A673 (cell line): Measurements from ENCODE around the gene MSRB3. TPM values are rescaled to one million over a fixed set of nuclear protein-coding genes. Genes with fewer than 3 reads are reported as not detected.

Source experiments
- BruUV-seq: library from RNA; stranded (reverse); fragments of 400-500 nt; replicated peaks from 2 replicates; lab custom pipeline; 2021; lab: Mats Ljungman, UMichigan
- CTCF ChIA-PET: fragments of 300-600 bp; sonication (Branson Sonifier 250); formaldehyde crosslinking; loops from one replicate; lab custom pipeline; 2022; ENCODE audit warnings: antibody characterized with exemption; lab: Charles Lee
- POLR2A ChIA-PET: fragments of 300-600 bp; sonication (Branson Sonifier 250); formaldehyde crosslinking; loops from one replicate; lab custom pipeline; 2022; ENCODE audit warnings: antibody characterized with exemption; ENCODE audit not compliant: low non-redundant PET; lab: Charles Lee
- DNase-seq: peaks from one replicate; pipeline ENCODE4 v3.0.0-alpha.2; 2015; ENCODE audit warnings: low spot score
- H3K27ac ChIP-seq: fragments of 200-600 bp; sonication (generic); 2 replicates; pipeline ENCODE4 v1.5.1; 2016; ENCODE audit warnings: mixed run types, low read depth, mild to moderate bottlenecking, mixed read lengths, antibody characterized with exemption, low read length; ENCODE audit not compliant: poor library complexity, severe bottlenecking
- H3K27me3 ChIP-seq: fragments of 200-600 bp; sonication (generic); replicated peaks from 2 replicates; pipeline ENCODE4 v1.6.1; 2017; ENCODE audit warnings: mixed run types, low read depth, mild to moderate bottlenecking, mixed read lengths, antibody characterized with exemption, low read length; ENCODE audit not compliant: insufficient read depth, poor library complexity
- H3K36me3 ChIP-seq: fragments of 200-600 bp; sonication (generic); 2 replicates; pipeline ENCODE4 v1.6.1; 2016; ENCODE audit warnings: mixed run types, mild to moderate bottlenecking, mixed read lengths, antibody characterized with exemption, low read length; ENCODE audit not compliant: insufficient read depth, poor library complexity, severe bottlenecking
- H3K4me1 ChIP-seq: fragments of 200-600 bp; sonication (generic); 2 replicates; pipeline ENCODE4 v1.6.1; 2017; ENCODE audit warnings: mixed run types, mild to moderate bottlenecking, mixed read lengths, antibody characterized with exemption, low read length; ENCODE audit not compliant: insufficient read depth, poor library complexity, severe bottlenecking
- H3K4me3 ChIP-seq: fragments of 200-600 bp; sonication (generic); 2 replicates; pipeline ENCODE4 v1.5.1; 2016; ENCODE audit warnings: low read depth, mixed run types, mild to moderate bottlenecking, mixed read lengths, low read length; ENCODE audit not compliant: poor library complexity, severe bottlenecking
- H3K9me3 ChIP-seq: fragments of 200-600 bp; sonication (generic); 2 replicates; pipeline ENCODE4 v1.6.1; 2016; ENCODE audit warnings: mixed run types, low read depth, mild to moderate bottlenecking, mixed read lengths, antibody characterized with exemption, low read length; ENCODE audit not compliant: poor library complexity, severe bottlenecking
- EZH2 ChIP-seq: fragments of 200-600 bp; sonication (generic); IDR thresholded peaks from 2 replicates; pipeline ENCODE4 v1.6.1; 2017; ENCODE audit warnings: borderline replicate concordance, low read depth, mild to moderate bottlenecking, mixed read lengths, antibody characterized with exemption, low read length; ENCODE audit not compliant: poor library complexity, severe bottlenecking
- intact Hi-C: fragments of 100-400 bp; cut with micrococcal nuclease; formaldehyde crosslinking; loops from one replicate; pipeline ENCODE4 v1.10.0; 2022; ENCODE audit not compliant: unreplicated experiment
- total RNA-seq: library from RNA; stranded (reverse); gene quantifications from 2 replicates; pipeline ENCODE4 v1.2.3, GENCODE V29; 2021
- TF ChIP-seq, protein P1 (sequence below): fragments of 300-800, 200-600 bp; sonication (generic); conservative IDR thresholded peaks from 2 replicates; pipeline ENCODE4 v1.5.1; 2017; ENCODE audit warnings: low read depth, mild to moderate bottlenecking, antibody characterized with exemption, low read length, moderate library complexity, mixed read lengths

The MSRB3 gene
- total RNA-seq, 1 experiment from 2014 or later: 2.1 TPM

GRCh38 chr12:65460063-65460462, 181.6 kb downstream of the MSRB3 start:
- Histone ChIP-seq H3K4me1 (no peaks in the 10 kb centered on the region), H3K27me3 (no peaks in the 10 kb centered on the region), H3K36me3 (no peaks in the 10 kb centered on the region), H3K9me3 (no peaks in the 10 kb centered on the region), H3K27ac (no peak overlapping the region), H3K4me3 (no peak overlapping the region)
- no TSS peak for BruUV-seq
- CTCF ChIA-PET: no interaction called here
- POLR2A ChIA-PET: no interaction called here
- DNase-seq: no peak
- no peak for TF ChIP-seq EZH2
- TF ChIP-seq, protein P1, sequence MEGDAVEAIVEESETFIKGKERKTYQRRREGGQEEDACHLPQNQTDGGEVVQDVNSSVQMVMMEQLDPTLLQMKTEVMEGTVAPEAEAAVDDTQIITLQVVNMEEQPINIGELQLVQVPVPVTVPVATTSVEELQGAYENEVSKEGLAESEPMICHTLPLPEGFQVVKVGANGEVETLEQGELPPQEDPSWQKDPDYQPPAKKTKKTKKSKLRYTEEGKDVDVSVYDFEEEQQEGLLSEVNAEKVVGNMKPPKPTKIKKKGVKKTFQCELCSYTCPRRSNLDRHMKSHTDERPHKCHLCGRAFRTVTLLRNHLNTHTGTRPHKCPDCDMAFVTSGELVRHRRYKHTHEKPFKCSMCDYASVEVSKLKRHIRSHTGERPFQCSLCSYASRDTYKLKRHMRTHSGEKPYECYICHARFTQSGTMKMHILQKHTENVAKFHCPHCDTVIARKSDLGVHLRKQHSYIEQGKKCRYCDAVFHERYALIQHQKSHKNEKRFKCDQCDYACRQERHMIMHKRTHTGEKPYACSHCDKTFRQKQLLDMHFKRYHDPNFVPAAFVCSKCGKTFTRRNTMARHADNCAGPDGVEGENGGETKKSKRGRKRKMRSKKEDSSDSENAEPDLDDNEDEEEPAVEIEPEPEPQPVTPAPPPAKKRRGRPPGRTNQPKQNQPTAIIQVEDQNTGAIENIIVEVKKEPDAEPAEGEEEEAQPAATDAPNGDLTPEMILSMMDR: no peak
- intact Hi-C loops: no loop called here

DNA sequence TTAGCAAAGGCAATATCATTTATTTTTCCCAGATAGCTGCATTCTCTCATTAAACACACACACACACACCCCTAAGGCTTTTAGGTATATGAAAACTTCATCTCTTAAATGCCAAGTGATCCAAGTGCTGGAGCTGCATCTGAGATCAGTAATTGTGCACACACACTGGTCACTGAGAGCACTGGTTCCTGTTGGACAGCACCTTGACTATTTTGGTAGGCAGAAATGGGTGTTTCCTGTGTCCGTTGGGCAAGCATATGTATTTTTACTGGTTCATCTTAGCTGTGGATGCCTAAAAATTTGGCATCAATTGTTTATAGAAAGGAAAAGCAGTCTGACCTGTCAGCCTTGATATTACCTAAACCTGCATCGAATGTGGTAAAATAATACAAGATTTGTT, 182.5 kb downstream of the MSRB3 start:
- Histone ChIP-seq H3K36me3 (no peaks in the 10 kb centered on the region), H3K27me3 (no peaks in the 10 kb centered on the region), H3K4me1 (no peaks in the 10 kb centered on the region), H3K9me3 (no peaks in the 10 kb centered on the region), H3K27ac (no peak overlapping the region), H3K4me3 (no peak overlapping the region)
- ChIA-PET CTCF (no interaction called here), POLR2A (no interaction called here)
- TF ChIP-seq EZH2: no peak
- TF ChIP-seq, protein P1: no peak
- no TSS peak for BruUV-seq
- no peak for DNase-seq
- intact Hi-C loops: no loop called here

DNA sequence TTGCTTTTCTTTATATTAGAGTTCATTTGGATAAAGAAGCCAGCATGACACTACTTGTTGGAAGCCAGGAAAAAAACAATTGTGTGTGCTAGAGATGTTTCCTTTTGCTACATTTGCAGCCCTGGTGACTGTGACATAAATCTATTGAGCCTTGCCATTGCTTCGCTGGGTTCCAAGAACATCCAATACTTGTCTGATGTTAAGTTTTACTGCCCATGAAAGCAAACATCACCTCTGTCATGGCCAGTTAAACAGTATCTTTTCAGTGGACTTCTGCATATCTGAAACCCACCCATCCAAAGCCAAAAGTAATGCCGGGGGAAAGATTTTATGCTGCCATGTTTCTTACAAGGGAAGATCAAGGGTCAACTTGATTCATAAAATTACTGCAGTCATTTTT, 184.0 kb downstream of the MSRB3 start:
- DNase-seq: no peak
- Histone ChIP-seq H3K9me3 (no peaks in the 10 kb centered on the region), H3K36me3 (no peaks in the 10 kb centered on the region), H3K27me3 (no peaks in the 10 kb centered on the region), H3K4me1 (no peaks in the 10 kb centered on the region), H3K27ac (no peak overlapping the region), H3K4me3 (no peak overlapping the region)
- ChIA-PET CTCF (no interaction called here), POLR2A (no interaction called here)
- intact Hi-C loops: no loop called here
- BruUV-seq: no TSS peak
- TF ChIP-seq EZH2: no peak
- TF ChIP-seq, protein P1: no peak
